SHP77 (cell line): ENCODE measurements around the gene TRH.
A peak's percentile ranks its signal among the peaks of the same experiment; 100 is the strongest.
"Not testable (repeated sequence)": the region's sequence is repeated elsewhere in the genome, so short reads cannot be mapped to it uniquely, and the experiment has no call there.

Experiments
- DNase-seq, 2 experiments: peaks; one replicate each; lab custom pipeline; 2025; lab: John Stamatoyannopoulos, UW

The TRH gene

DNA sequence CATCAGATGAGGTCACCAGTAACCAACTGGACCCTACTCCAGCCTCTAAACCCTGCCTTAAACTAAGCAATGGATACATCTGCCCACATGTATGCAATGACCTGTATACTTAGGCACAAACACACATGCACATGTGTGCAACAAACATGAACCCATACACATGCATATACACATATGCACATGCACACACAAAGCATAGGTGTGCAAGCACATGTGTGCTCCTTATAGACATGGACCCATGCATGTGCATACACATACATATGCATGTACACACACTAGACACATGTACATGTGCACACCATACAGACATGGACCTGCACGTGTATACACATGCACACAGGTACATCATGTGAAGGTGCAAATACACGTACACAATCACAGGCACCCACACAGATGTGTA lies 8.6 kb upstream of the TRH start:
- no peak for DNase-seq

DNA sequence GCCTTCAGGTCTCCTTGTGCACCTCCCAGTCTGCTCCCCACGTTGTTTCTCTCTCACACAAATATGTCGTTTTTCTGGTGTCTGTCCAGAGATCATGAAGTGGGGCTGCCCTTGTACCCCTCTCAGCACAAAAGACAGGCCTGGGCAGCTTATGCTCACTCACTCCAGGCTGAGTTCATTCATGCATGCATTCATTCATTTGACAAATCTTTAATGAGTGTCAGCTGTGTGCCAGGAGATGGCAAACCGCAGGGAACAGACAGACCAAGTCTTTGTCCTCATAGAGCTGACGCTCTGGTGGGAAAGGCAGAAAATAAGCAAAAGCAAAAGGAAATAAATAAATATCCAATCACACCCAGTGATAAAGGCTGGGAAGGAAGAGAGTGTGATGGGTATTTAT lies 7.6 kb upstream of the TRH start:
- no peak for DNase-seq

DNA sequence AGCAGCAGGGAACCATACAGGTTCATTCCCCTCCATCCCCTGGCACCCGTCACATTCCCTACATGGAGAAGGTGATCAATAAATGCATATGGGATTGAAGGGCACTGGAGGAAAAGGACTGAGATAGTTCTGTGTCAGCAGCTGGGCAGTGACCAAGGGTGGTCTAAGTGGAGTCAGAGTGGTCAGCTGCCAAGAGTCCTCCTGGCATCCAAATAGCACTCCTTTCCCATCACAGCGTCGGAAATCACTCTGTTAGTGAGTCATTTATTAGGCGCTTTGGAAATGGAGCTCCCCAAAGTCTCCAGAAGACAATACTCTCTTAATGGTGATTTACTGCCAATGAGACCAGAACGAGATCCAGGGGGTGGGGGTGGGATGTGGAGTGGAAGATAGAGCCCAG lies 6.8 kb upstream of the TRH start:
- DNase-seq: no peak

DNA sequence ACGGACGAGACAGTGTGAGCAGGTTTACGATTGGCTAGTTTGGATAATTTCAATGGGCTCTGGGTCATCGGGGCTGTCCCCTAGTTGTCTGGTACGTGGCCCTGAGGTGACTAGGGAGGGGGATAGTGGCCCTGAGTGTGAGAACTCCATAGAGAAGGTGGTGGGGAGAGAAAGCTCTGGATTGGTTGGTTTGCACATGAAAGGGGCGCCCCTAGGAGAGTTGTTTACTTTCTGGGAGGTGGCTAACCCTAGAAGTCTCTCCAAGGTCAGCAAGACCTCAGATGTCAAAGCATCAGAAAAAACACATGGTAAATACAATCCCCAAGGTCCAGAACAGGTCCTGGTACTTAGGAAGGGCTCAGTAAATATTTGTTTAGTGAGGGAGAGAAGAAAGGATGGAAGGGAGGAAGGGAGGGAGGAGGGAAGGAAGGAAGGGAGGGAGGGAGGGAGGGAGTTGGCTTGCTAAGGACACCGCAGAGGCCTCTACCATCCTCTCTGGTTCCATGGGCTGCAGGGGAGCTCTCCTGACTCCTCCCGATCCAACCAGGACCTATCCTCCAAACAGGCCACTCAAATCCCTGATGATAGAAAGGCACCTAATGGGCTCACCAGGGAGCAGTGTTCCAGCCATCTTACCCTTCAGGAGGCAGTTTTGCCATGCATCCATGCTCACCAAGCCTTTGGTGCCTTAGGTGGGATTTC lies 3.0 kb upstream of the TRH start:
- no peak for DNase-seq

DNA sequence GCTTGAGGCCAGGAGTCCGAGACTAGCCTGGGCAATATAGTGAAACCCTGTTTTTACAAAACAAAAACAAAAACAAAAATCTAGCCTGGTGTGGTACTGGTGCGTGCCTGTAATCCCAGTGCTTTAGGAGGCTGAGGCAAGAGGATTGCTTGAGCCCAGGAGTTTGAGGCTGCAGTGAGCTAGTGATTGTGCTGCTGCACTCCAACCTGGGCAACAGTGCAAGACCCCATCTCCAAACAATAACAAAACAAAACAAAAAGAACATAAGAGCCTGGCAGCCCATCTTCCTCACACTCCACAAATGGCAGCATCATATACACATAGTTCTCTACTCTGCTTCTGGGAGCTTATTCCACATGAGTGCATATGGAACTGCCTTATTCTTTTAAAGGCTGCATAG lies 2.2 kb upstream of the TRH start:
- no peak for DNase-seq

DNA sequence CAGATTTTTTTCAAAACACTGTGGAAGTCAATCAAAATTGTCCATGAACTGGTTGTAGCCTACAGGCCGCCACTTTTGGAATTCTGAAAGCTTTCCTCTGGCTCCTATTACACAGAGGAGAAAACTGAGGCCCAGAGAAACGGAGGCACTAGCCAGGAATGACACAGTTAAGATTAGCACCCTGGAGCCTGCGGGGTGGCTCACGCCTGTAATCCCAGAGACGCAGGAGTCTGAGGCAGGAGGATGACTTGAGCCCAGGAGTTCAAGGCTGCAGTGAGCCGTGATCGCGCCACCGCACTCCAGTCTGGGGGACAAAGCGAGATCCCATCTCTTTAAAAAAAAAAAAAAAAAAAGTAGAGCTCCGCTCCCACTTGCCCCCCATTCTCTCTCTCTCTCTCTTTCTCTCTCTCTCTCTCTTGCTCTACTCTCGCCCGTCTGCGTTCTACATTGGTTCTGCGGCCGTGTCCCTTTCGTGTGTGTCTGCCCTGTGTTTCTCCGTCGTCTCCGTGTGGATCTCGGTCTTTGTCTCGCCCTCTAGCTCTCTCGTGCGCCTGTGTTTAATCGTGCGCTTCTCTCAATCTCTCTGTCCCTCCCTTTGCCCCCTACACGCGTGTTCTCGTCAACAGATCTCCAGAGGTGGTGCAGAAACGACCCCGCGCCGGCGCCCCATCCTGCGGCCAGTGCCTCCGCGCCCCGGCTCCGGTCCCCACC lies 512 bp upstream of the TRH start:
- DNase-seq: no peak

DNA sequence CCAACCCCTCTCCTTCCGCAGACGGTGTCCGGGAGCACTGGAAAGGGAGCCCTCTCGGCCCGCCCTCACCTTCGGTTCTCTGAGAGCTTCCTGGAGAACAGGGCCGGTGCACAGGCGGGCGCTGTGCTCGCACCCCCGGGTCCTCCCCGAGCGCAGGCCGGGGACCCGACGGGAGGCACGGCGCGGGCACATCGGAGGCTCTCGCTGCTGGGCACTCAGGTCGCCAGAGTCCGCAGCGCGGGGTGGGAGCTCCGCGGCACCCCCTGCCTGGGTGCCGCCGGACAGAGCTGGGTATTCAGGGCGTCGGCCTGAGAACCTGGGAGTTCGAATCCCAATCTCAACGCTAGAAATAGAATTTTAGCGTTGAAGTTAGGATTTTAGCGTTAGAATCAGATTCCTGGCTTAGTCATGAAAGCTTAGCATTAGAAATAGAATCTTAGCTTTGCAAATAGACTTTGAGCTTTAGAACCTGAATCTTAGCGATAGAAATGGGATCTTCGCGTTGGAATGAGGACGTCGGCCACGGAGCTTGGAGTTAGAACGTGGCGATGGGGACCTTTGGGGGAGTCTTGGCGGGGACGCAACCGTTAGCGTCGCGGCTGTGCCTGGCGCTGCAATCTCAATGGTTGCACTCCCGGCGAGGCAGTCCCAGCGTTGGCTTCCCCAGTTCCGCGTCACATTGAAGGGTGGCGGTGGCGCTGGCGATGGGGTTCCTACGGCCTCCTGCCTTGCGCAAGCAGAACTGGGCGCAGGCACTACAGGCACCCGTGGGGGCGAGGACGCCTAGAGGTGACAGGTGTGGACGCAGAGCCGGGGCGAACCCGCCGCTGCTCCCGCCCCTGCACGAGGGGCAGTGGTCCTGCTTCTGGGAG lies 549 bp downstream of the TRH start:
- DNase-seq: no peak

DNA sequence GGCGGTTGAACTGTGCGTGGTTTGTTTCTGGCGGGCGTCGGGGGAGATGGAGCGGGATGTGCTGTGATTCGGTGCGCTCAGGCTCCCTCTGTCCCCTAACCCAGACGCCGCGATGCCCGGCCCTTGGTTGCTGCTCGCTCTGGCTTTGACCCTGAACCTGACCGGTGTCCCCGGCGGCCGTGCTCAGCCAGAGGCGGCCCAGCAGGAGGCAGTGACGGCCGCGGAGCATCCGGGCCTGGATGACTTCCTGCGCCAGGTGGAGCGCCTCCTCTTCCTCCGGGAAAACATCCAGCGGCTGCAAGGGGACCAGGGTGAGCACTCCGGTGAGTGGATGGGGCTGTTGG lies 1.2 kb downstream of the TRH start:
- no peak for DNase-seq

DNA sequence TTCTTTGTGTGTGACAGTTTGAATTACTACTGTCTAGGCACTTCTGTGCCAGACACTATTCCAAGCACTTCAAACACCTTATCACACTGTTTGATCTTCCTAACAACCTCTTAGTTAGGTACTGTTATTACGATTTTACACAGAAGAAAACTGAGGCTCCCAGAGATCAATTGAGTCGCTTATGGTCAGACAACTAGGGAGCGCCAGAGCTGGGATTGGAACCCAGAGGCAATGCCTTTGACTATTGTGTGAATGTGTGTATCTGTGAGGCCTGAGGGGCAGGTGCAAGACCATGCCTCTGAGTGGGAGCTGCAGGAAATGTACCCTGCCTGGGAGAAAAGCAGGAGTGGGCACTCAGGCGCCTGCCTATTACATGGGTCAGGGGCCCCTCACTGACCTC lies 1.8 kb downstream of the TRH start:
- DNase-seq: no peak

DNA sequence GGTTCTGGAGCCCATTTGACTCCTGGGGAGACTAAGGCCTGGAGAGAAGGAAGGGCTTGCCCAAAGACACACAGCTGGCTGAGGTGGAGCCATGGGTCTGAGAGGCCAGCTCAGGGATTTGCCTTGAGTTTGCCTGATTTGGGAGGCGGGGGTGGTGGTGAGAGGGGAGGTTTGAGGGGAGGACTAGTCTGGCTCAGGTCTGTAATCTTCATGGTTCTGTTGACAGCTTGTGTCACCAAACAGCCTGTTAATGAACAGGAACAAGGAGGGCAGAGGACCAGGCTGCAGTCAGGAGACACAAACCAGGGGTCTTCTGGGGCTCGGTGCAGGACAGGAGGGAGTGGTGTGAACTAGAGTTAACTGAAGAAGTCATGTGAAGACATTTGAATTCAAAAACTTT lies 3.6 kb downstream of the TRH start:
- DNase-seq: no peak

DNA sequence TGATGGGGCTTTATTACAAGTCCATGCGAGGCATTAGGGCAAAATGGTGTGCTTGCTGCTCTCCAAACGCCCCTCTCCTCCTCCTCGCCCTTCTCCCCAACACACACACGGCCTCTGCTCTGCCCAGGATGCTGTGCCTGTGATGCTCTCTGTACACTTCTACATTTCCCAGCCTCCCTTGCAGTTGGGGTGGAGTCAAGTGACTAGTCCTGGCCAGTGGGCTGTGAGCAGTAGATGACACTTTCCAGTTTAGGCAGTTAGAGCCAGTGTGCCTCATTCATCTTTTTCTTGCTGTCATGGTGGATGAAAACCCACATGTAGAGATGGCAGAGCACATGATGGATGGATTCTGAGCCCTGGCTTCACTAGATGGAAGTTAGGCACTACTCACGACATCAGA lies 5.4 kb downstream of the TRH start:
- DNase-seq: no peak

DNA sequence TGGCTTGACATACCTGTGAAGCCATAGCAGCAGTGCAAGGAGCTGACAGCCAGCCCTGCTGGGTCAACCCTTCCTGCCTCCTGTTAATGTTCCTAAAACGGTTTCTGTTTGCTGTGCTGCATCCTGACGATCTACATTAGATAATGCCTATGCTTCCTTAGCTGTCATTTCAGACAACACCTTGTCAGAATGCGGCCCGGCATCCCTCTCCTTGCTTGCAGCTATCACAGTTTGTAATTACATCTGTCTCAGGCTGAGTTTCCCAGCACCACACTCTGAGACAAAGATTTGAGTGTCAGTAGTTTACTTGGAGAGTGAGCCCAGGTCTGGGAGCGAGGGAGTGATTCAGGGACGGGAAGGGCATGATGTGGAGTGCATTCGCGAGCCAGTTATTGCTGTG lies 9.0 kb downstream of the TRH start:
- no peak for DNase-seq

DNA sequence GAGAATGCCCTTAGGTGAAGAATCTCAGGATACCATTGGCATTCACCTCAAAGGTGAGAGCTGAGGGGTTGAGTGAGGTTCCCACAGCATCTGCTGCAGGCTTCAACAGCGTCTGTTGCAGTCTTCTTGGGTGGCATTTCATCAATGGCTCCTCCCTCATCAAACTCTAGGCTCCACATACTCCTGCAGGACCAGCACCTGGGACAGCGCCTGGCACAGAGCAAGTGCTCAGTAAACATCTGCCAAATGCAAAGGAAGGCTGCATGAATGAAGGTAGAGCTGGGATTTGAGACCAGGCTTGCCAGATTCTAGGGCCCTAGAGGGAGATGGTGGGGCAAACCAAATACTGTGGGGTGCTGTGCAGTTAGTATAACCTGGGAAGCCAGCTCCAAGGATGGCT lies 9.6 kb downstream of the TRH start:
- DNase-seq: no peak

DNA sequence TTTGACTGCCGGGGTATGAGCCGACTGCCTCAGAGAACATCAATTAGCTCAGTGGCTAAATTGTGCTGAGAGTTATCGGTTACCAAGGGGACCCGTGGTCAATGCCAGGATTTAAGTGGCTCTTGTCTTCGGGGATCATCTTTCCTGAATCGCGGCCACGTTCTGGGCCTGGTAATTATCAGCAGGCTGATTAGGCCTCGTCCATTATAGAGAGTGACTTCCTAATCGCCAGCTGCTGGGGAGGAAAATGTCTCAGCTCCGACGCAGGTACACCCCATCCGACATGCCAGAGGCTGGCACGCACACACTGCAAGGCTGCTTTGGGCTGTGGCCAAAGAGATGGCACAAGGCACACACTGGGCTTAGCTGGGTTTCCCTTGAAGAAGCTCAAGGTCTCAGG lies 10.6 kb downstream of the TRH start:
- DNase-seq: no peak

DNA sequence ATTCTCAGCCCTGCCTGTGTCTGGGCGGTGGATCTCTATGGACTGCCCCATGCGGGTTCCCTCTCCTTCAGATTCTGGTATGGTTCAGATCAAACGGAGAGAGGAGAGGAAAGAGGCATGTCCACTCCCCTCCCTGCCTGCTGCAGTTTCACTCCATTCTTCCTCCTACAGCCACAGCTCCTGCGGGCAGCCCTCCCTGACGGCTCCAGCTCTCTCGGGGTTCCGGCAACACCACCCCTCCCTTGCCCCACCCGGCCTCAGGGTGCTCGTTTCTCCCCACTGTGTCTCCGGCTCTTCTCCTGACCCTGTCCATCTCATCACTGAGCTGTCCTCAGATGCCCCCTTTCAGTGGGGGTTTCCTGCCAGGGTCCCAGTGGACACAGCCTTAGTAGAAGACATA lies 13.9 kb downstream of the TRH start:
- DNase-seq: no peak

DNA sequence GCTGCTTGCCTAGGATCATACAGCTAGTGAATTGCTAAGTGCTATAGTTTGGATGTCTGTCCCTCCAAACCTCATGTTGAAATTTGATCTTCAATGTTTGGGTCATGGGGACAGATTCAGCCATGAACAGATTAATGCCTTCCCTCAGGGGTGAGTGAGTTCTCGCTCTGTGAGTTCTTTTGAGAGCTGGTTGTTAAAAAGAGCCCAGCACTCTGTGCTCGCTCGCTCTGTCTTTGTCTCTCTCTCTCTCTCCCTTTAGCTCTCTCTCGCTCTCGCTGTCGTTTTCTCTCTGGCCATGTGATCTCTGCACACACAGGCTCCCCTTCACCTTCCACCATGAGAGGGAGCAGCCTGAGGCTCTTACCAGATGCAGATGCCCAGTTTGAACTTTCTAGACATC lies 14.9 kb downstream of the TRH start:
- DNase-seq: no peak

DNA sequence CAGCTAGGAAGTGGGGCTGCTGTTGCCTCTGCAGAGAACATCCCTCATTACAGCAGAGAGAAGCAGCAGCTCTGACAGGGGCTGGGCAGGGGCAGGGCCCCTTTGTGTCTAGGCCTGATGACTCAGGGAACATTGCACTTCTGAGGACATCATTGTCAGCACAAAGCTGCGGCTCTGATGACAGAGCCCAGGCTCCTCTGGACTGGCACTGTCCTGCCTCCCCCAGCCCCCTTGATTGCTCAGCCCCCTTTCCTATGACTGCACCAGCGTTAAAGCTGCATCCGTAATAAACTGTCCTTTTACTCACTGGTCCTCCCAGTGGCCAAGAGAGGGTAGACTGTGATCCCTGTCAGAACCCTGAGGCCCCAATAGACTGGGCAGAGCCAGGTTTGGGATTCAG lies 18.3 kb downstream of the TRH start:
- DNase-seq: no peak

DNA sequence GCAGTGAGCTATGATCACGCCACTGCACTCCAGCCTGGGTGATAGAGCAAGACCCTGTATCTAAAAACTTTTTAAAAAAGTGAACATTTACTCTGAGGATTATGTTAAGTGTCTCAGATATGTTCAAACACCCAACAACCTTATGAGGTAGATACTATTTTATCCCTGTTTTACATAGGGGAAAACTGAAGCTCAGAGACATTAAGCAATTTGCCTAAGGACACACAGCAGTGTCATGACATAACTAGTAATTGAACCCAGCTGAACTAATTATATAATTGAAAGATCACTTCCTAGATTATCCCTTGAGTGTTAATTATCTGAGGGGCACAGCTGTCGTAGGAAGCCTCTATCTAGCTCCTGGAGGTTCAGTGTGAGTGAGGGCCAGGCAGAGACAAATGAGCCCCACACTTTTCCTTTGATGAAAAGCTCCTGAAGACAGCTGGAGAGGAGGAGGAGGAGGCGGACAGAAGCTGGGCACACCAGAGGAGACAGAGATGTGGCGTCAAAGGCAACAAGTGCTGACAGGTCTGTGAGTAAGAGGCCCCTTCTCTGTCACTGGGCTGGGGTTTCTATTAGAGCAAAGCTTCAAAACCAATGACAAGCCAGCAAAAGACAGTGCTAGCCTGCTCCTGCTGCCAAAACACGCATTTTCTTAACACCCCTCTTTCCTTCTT lies 20.5 kb downstream of the TRH start:
- no peak for DNase-seq

DNA sequence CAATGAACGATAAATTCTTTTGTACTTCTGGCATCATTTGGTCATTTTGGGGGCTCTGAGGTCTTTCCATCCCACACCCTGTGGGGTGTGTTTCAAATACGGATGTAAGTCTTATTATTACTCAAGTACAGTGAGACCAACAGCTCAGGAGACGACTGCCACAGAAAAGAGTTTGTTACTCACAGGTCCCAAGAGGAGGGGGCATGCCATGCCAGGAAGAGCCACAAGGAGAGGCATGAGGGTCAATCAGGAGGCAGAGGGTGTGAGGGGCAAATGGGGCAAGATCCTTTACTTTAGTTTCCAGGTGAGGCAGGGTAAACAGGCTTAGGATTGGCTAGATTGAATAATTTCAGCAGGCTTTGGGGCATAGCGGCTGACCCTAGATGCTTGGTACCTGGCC lies 21.6 kb downstream of the TRH start:
- no peak for DNase-seq

DNA sequence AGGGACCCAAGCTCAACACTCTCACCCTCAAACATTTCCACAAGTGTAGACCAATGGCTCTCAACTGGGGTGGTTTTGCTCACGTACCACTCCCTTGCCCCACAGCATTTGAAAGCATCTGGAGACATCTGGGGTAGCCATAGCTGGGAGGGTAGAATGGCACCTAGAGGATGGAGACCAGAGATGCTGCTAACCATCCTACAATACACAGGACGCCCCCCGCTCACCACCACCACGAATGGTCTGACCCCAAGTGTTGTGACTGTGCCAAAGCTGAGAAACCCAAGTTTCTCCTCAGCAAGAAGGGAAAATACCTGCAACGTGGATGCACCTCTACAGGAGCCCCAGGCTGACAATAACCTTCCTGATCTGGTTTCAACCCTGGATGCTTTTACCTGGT lies 24.7 kb downstream of the TRH start:
- DNase-seq: not testable (repeated sequence)

DNA sequence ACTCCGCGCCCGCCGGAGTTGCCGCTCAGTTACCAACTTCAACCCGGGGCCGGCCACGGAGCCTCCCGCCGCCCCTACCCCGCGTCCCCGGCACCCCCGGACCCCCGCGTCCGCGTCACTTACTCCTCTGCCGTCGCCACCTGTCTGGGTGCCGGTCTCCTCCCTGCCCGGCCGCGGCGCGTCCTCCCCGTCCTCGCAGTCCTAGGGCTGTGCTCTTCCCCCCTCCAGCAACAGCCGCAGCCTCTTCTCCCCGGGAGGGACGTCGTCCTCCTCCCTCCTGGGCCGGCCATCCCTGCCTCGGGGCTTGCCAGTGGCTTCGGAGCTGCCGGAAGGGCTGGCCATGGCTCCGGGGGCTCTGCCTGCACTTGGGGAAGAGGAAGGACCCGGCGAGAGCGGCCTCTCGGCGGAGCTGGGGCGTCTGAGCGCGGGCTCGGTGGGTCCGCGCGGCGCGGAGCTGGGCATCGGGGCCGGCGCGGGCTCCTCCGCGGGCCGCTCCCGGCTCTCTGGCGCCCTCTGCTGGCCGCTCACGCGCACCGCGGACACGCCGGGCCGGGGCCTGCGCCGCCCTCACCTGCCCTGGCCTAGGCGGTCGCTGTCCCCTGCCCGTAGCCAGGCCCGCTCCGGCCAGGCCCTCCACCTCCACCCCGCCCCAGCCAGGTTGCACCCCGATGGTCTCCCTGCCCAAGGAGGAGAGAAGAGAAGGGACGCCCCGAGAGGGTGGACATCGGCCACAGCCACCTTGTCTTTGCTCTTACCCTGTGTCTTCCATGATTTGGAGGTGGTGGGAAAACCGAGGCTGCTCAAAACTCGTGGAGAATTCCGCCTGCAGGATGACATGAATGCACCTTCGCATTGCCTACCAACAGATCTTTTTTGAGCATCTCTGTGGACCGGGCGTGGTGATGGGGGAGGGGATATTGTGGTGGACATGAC lies 28.4 kb downstream of the TRH start:
- DNase-seq: peak in 1 of 2 experiments; percentile 15

DNA sequence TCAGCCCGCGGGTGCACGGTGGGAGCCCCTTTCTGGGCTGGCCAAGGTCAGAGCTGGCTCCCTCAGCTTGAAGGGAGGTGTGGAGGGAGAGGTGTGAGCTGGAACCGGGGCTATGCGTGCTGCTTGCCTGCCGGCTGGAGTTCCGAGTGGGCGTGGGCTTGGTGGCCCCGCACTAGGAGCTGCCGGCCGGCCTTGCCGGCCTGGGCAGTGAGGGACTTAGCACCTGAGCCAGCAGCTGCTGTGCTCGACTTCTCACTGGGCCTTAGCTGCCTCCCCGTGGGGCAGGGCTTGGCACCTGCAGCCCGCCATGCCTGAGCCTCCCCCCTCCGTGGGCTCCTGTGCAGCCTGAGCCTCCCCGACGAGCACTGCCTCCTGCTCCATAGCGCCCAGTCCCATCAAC lies 36.0 kb downstream of the TRH start:
- DNase-seq: no peak
